Left forelimb (tissue), 1 donor: ENCODE measurements around the gene CCDC80.
"Not testable (repeated sequence)": the region's sequence is repeated elsewhere in the genome, so short reads cannot be mapped to it uniquely, and the experiment has no call there.

Experiments
- DNase-seq: peaks from one replicate; pipeline ENCODE4 v3.0.0-alpha.2; 2018; ENCODE audit warnings: low spot score

Gene CCDC80

GRCh38 chr3:112665009-112665408 is 24.1 kb upstream of the CCDC80 start:
- not testable (repeated sequence) for DNase-seq

- DNase-seq: no peak
These were observed 15.1 kb upstream of the CCDC80 start for GRCh38 chr3:112656043-112656442.

- DNase-seq: no peak
These were observed 14.0 kb upstream of the CCDC80 start for GRCh38 chr3:112654979-112655378.

- no peak for DNase-seq
These were observed 13.5 kb upstream of the CCDC80 start for GRCh38 chr3:112654492-112654891.

GRCh38 chr3:112653881-112654300 is 12.9 kb upstream of the CCDC80 start:
- no peak for DNase-seq

- no peak for DNase-seq
These were observed 12.4 kb upstream of the CCDC80 start for GRCh38 chr3:112653209-112653871.

- no peak for DNase-seq
These were observed 10.6 kb upstream of the CCDC80 start for GRCh38 chr3:112651516-112651915.

GRCh38 chr3:112651071-112651470 is 10.1 kb upstream of the CCDC80 start:
- DNase-seq: no peak

GRCh38 chr3:112650482-112650881 is 9.5 kb upstream of the CCDC80 start:
- DNase-seq: no peak

- no peak for DNase-seq
These were observed 8.5 kb upstream of the CCDC80 start for GRCh38 chr3:112649478-112649735.

GRCh38 chr3:112647122-112647521 is 6.2 kb upstream of the CCDC80 start:
- DNase-seq: no peak

- no peak for DNase-seq
These were observed 5.7 kb upstream of the CCDC80 start for GRCh38 chr3:112646623-112647022.

GRCh38 chr3:112644453-112644852 is 3.5 kb upstream of the CCDC80 start:
- DNase-seq: no peak

- DNase-seq: no peak
These were observed 2.8 kb upstream of the CCDC80 start for GRCh38 chr3:112643621-112644240.

GRCh38 chr3:112642912-112643506 is 2.1 kb upstream of the CCDC80 start:
- DNase-seq: peak; percentile 87

GRCh38 chr3:112640276-112640929 is 540 bp downstream of the CCDC80 start:
- DNase-seq: no peak

GRCh38 chr3:112639455-112640225 is 1.3 kb downstream of the CCDC80 start:
- DNase-seq: no peak

GRCh38 chr3:112638327-112639020 is 2.5 kb downstream of the CCDC80 start:
- DNase-seq: no peak

GRCh38 chr3:112637700-112638099 is 3.2 kb downstream of the CCDC80 start:
- no peak for DNase-seq

- DNase-seq: no peak
These were observed 5.3 kb downstream of the CCDC80 start for GRCh38 chr3:112635674-112636073.

GRCh38 chr3:112634786-112635541 is 6.0 kb downstream of the CCDC80 start:
- DNase-seq: no peak
